Measurements from ENCODE around the gene SLC66A3.

SLC66A3 gene

GRCh38 chr2:11222845-11223244 lies 67.6 kb downstream of the SLC66A3 start:
- no peak for DNase-seq

GRCh38 chr2:11224887-11225286 lies 69.6 kb downstream of the SLC66A3 start:
- DNase-seq, result no peak

GRCh38 chr2:11227595-11227994 lies 72.3 kb downstream of the SLC66A3 start:
- DNase-seq, result no peak

Measured in right forelimb (tissue), 1 donor.